Left lobe of liver (tissue), 2 donors: ENCODE results near the gene ZNF518B. TPM values are rescaled to one million over a fixed set of nuclear protein-coding genes. Genes with fewer than 3 reads are reported as not detected.

Source experiments
- ATAC-seq: fragments of 200-7000 bp; cut with Tn5 transposase; one replicate; pipeline ENCODE4 v1.9.1; 2020; ENCODE audit warnings: mild to moderate bottlenecking, moderate library complexity
- DNase-seq: peaks from one replicate; pipeline ENCODE4 v3.0.0-alpha.2; 2020; ENCODE audit warnings: low spot score
- total RNA-seq: library from RNA; stranded (reverse); gene quantifications from one replicate; pipeline ENCODE4 v1.2.1, GENCODE V29; 2021
- donor health status: DM: no; HTN: no; CAD: no; lungs with moderate emphysema.
- donor health status: DM: no; HTN: yes; CAD: no.

ZNF518B gene
- 3.2 TPM for total RNA-seq

- DNase-seq (peak; percentile 69), ATAC-seq (peak; percentile 80)
Measured at GRCh38 chr4:10457255-10457801, at the start of gene ZNF518B. Gene ZNF518B (minus strand): TSS chr4:10457426. CDS start chr4:10446328, 11,098 bp downstream.

GRCh38 chr4:10506077-10506476 lies 48.9 kb upstream of the ZNF518B start:
- ATAC-seq (no peak), DNase-seq (no peak)

- ATAC-seq = no peak
- DNase-seq = no peak
Measured at GRCh38 chr4:10504570-10505179, 47.4 kb upstream of the ZNF518B start.

- ATAC-seq (no peak), DNase-seq (no peak)
Measured at GRCh38 chr4:10502717-10503116, 45.5 kb upstream of the ZNF518B start.

GRCh38 chr4:10500776-10501175 lies 43.5 kb upstream of the ZNF518B start:
- ATAC-seq = no peak
- DNase-seq = no peak

- DNase-seq (no peak), ATAC-seq (no peak)
Measured at GRCh38 chr4:10496200-10496599, 39.0 kb upstream of the ZNF518B start.

GRCh38 chr4:10495651-10496050 lies 38.4 kb upstream of the ZNF518B start:
- DNase-seq (no peak), ATAC-seq (no peak)

GRCh38 chr4:10492464-10492863 lies 35.2 kb upstream of the ZNF518B start:
- no peak for DNase-seq
- ATAC-seq = no peak

- no peak for DNase-seq
- ATAC-seq = no peak
Measured at GRCh38 chr4:10491401-10491800, 34.2 kb upstream of the ZNF518B start.

- DNase-seq (no peak), ATAC-seq (no peak)
Measured at GRCh38 chr4:10490996-10491395, 33.8 kb upstream of the ZNF518B start.

- no peak for DNase-seq
Measured at GRCh38 chr4:10482913-10483312, 25.7 kb upstream of the ZNF518B start.

GRCh38 chr4:10480616-10481015 lies 23.4 kb upstream of the ZNF518B start:
- ATAC-seq (no peak), DNase-seq (no peak)

More at GRCh38 chr4:10482913-10483312, 25.7 kb upstream of the ZNF518B start:
- ATAC-seq = no peak

GRCh38 chr4:10478621-10479020 lies 21.4 kb upstream of the ZNF518B start:
- DNase-seq (no peak), ATAC-seq (no peak)

GRCh38 chr4:10470505-10470904 lies 13.3 kb upstream of the ZNF518B start:
- ATAC-seq (no peak), DNase-seq (no peak)

- DNase-seq (no peak), ATAC-seq (no peak)
Measured at GRCh38 chr4:10466161-10466560, 8.9 kb upstream of the ZNF518B start.

GRCh38 chr4:10462876-10463275 lies 5.7 kb upstream of the ZNF518B start:
- ATAC-seq (no peak), DNase-seq (no peak)

GRCh38 chr4:10461850-10462400 lies 4.7 kb upstream of the ZNF518B start:
- ATAC-seq (no peak), DNase-seq (no peak)

GRCh38 chr4:10461091-10461849 lies 4.0 kb upstream of the ZNF518B start:
- DNase-seq (peak; percentile 53), ATAC-seq (peak; percentile 87)

GRCh38 chr4:10460313-10461047 lies 3.3 kb upstream of the ZNF518B start:
- ATAC-seq (no peak), DNase-seq (no peak)

- DNase-seq (no peak), ATAC-seq (no peak)
Measured at GRCh38 chr4:10459305-10459704, 2.1 kb upstream of the ZNF518B start.

GRCh38 chr4:10458177-10458576 lies 951 bp upstream of the ZNF518B start:
- no peak for ATAC-seq
- no peak for DNase-seq
